Esophagus squamous epithelium (tissue), 5 donors: ENCODE data around the gene FAM3C. TPM values are rescaled to one million over a fixed set of nuclear protein-coding genes. Genes with fewer than 3 reads are reported as not detected.

Source experiments
- DNase-seq: peaks from one replicate; lab custom pipeline; 2025; lab: John Stamatoyannopoulos, UW
- H3K27ac ChIP-seq, 4 donors: fragments of 200-600 bp; sonication (generic); one replicate each; pipeline ENCODE4 v1.5.1; 2016 to 2019; ENCODE audit warnings: mild to moderate bottlenecking in 1 of 4
- H3K27me3 ChIP-seq, 4 donors: fragments of 200-600 bp; sonication (generic); 1 replicate in 3 of 4; 2 replicates in 1 of 4; pipeline versions ENCODE4 v1.5.1 to v1.6.0; 2017 to 2021; ENCODE audit warnings: antibody characterized with exemption in 1 of 4
- H3K36me3 ChIP-seq, 3 donors: fragments of 200-600 bp; sonication (generic); one replicate each; pipeline ENCODE4 v1.5.1; 2016 to 2019
- H3K4me1 ChIP-seq, 3 donors: fragments of 200-600 bp; sonication (generic); one replicate each; pipeline ENCODE4 v1.5.1; 2017 to 2019
- H3K4me3 ChIP-seq, 4 donors: fragments of 200-600 bp; sonication (generic); 1 replicate in 3 of 4; 2 replicates in 1 of 4; pipeline ENCODE4 v1.5.1; 2016 to 2019; ENCODE audit warnings: mild to moderate bottlenecking in 2 of 4, moderate library complexity in 1 of 4
- H3K9me3 ChIP-seq, 3 donors: fragments of 200-600 bp; sonication (generic); one replicate each; pipeline ENCODE4 v1.5.1; 2016 to 2019
- POLR2A ChIP-seq, 4 donors: fragments of 450-650 bp; IDR thresholded peaks; one replicate each; pipeline ENCODE4 v1.6.1; 2017; ENCODE audit warnings: antibody characterized with exemption in 4 of 4, mild to moderate bottlenecking in 4 of 4, moderate library complexity in 3 of 4
- WGBS, 2 donors: methylation state at CpG; one replicate each; pipeline ENCODE4 v1.1.5; 2018; 5-methylcytosine and 5-hydroxymethylcytosine counted together
- intact Hi-C: fragments of 100-400 bp; cut with DNase I; formaldehyde crosslinking; loops from one replicate; pipeline ENCODE4 v1.15.0; 2022
- total RNA-seq, 4 donors: library from RNA; depleted of rRNA; stranded (reverse); fragments of >200 nt; gene quantifications; one replicate each; pipeline ENCODE4 v1.1.0, GENCODE V29; 2016
- TF ChIP-seq, protein P1 (sequence below), 6 experiments: fragments of 450-650 bp in 4 of 6; fragments of 200-600 bp in 2 of 6; sonication (generic) in 2 of 6; IDR thresholded peaks; one replicate each; pipeline ENCODE4 v1.5.1; 2016 to 2019; ENCODE audit warnings: antibody characterized with exemption in 6 of 6, mild to moderate bottlenecking in 4 of 6, moderate library complexity in 4 of 6
- donor health status: DM: yes; HTN: yes; CAD: no.

Gene FAM3C
- total RNA-seq, 4 donors from 2014 or later: 21.8 to 48.1 (median 45.8) TPM

GRCh38 chr7:121388950-121389349, 7.2 kb downstream of the FAM3C start:
- Histone ChIP-seq H3K27me3 (no peaks in the 10 kb centered on the region), H3K9me3 (no peaks in the 10 kb centered on the region), H3K36me3 (peaks cover 0 to 6% (median 0%) of the 10 kb centered on the region in 3 donors), H3K4me3 (no peak overlapping the region), H3K27ac (no peak overlapping the region), H3K4me1 (peaks cover 7 to 52% (median 7%) of the 10 kb centered on the region in 3 donors)
- no peak for DNase-seq
- 94 to 100% methylated on average over 1 of the region's 1 CpG for WGBS, 2 donors
- intact Hi-C loops: no loop called here
- TF ChIP-seq POLR2A (IDR thresholded peaks at IDR 0.05): no peak
- TF ChIP-seq, protein P1, sequence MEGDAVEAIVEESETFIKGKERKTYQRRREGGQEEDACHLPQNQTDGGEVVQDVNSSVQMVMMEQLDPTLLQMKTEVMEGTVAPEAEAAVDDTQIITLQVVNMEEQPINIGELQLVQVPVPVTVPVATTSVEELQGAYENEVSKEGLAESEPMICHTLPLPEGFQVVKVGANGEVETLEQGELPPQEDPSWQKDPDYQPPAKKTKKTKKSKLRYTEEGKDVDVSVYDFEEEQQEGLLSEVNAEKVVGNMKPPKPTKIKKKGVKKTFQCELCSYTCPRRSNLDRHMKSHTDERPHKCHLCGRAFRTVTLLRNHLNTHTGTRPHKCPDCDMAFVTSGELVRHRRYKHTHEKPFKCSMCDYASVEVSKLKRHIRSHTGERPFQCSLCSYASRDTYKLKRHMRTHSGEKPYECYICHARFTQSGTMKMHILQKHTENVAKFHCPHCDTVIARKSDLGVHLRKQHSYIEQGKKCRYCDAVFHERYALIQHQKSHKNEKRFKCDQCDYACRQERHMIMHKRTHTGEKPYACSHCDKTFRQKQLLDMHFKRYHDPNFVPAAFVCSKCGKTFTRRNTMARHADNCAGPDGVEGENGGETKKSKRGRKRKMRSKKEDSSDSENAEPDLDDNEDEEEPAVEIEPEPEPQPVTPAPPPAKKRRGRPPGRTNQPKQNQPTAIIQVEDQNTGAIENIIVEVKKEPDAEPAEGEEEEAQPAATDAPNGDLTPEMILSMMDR (IDR thresholded peaks at IDR 0.05): no peak

DNA sequence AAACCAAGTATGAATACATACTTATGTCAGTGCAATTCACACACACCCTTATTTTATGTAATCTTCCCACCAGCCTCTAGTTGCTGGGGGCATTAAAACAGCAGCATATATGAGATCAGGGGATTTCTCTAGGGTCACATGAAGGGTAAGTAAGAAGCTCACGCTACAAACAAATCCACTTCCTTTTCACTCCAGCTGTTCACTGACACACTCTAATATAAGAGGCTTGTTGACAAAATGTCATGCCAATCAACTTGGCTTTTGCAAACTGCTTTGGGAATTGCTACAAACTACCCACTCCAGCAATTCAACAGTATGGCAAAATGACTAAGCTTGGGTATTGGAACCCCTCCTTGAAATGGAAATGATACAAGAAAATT, 10.3 kb downstream of the FAM3C start:
- TF ChIP-seq POLR2A (IDR thresholded peaks at IDR 0.05): no peak
- TF ChIP-seq, protein P1 (IDR thresholded peaks at IDR 0.05): no peak
- H3K9me3 ChIP-seq: no peaks in the 10 kb centered on the region
- H3K4me3 ChIP-seq: no peak overlapping the region
- H3K27ac ChIP-seq: no peak overlapping the region
- intact Hi-C loops: no loop called here
- WGBS, 2 donors: 27 to 33% methylated on average over 1 of the region's 1 CpG
- no peak for DNase-seq
- peaks cover 7 to 45% (median 7%) of the 10 kb centered on the region in 3 donors for H3K4me1 ChIP-seq
- no peaks in the 10 kb centered on the region for H3K36me3 ChIP-seq
- no peaks in the 10 kb centered on the region for H3K27me3 ChIP-seq

DNA sequence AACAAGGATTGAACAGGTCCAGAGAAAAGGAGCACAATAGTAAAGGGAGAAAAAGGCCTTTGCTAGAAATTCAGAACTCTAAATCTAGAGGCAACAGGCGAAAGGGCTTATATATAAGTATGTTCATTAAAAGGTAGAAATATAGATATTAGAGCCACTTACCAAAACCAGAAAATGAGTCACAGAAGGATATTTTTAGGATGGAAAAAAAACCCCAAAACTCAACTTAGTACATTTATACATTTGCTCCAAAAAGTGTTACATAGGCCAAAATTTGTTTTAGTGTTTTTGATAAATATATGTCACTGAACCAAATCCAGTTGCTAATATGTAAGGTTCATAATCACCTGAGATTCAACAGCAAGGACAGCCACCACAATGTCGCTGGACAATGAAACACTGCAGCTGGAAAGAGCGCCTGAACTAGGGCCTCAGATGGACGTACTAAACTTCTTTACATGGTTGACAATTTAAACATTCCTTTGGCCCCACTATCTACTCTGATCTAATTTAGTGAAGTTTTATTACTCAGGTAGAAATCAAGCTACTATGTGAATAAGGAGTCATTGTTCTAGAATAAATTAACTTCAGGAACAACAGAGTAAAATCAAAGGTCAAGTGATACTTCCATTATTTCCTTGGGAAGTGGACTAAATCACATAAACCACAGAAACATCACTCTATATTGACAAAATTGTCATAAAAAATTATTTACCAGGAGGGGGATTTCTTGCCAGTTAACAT, 10.9 kb downstream of the FAM3C start:
- DNase-seq: no peak
- H3K27me3 ChIP-seq: no peaks in the 10 kb centered on the region
- WGBS, 2 donors: 92% methylated on average over 4 of the region's 4 CpGs
- H3K27ac ChIP-seq: no peak overlapping the region
- no peak for TF ChIP-seq POLR2A (IDR thresholded peaks at IDR 0.05)
- TF ChIP-seq, protein P1 (IDR thresholded peaks at IDR 0.05): no peak
- peaks cover 7 to 39% (median 7%) of the 10 kb centered on the region in 3 donors for H3K4me1 ChIP-seq
- no peak overlapping the region for H3K4me3 ChIP-seq
- no peaks in the 10 kb centered on the region for H3K9me3 ChIP-seq
- intact Hi-C loops: no loop called here
- H3K36me3 ChIP-seq: no peaks in the 10 kb centered on the region

DNA sequence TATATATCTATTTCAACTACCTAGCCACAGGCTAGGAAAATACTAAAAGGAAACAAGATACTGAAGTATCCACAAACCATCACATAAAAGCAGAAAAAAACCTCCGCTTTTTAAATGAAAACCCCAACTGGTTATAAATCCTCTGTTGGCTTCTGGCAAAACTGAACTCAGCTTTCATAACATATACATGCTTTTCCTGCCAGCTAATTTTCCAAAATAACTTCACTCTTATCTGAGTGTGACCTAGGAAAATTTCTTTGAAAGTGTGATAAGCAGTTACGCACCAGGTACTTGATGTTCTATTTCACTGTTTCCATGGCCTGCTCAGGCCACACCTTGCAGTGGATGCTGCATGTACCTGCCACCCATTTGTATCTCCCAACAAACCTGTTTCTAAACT, 11.8 kb downstream of the FAM3C start:
- Histone ChIP-seq H3K27me3 (no peaks in the 10 kb centered on the region), H3K36me3 (peaks cover 0 to 8% (median 0%) of the 10 kb centered on the region in 3 donors), H3K9me3 (no peaks in the 10 kb centered on the region), H3K4me1 (peaks cover 7 to 29% (median 7%) of the 10 kb centered on the region in 3 donors), H3K4me3 (no peak overlapping the region), H3K27ac (no peak overlapping the region)
- DNase-seq: no peak
- WGBS, 2 donors: 78 to 93% methylated on average over 2 of the region's 2 CpGs
- TF ChIP-seq, protein P1 (IDR thresholded peaks at IDR 0.05): no peak
- no peak for TF ChIP-seq POLR2A (IDR thresholded peaks at IDR 0.05)
- intact Hi-C loops: no loop called here

GRCh38 chr7:121383235-121383910, 12.7 kb downstream of the FAM3C start:
- Histone ChIP-seq H3K4me1 (peaks cover 7 to 24% (median 7%) of the 10 kb centered on the region in 3 donors), H3K27me3 (no peaks in the 10 kb centered on the region), H3K9me3 (no peaks in the 10 kb centered on the region), H3K4me3 (no peak overlapping the region), H3K36me3 (peaks cover 0 to 17% (median 1%) of the 10 kb centered on the region in 3 donors), H3K27ac (no peak overlapping the region)
- WGBS, 2 donors: 71 to 94% methylated on average over 2 of the region's 2 CpGs
- intact Hi-C loops: no loop called here
- DNase-seq: no peak
- no peak for TF ChIP-seq POLR2A (IDR thresholded peaks at IDR 0.05)
- TF ChIP-seq, protein P1 (IDR thresholded peaks at IDR 0.05): no peak
